Coronary artery (tissue), 2 donors: ENCODE data around the gene MYBPHL.
A peak's percentile ranks its signal among the peaks of the same experiment; 100 is the strongest.

Experiments used
- DNase-seq: peaks from one replicate; pipeline ENCODE4 v3.0.0-alpha.2; 2017; ENCODE audit warnings: low spot score
- H3K27ac ChIP-seq, 2 donors: fragments of 200-600 bp; sonication (generic); one replicate each; pipeline ENCODE4 v1.5.1; 2016 to 2019
- H3K4me3 ChIP-seq: fragments of 200-600 bp; sonication (generic); 2 replicates; pipeline ENCODE4 v1.5.1; 2016; ENCODE audit warnings: mild to moderate bottlenecking, moderate library complexity
- TF ChIP-seq, protein P1 (sequence below): fragments of 200-600 bp; sonication (generic); IDR thresholded peaks from one replicate; pipeline ENCODE4 v1.5.1; 2019; ENCODE audit warnings: antibody characterized with exemption

MYBPHL gene

GRCh38 chr1:109263597-109264378 is 43.0 kb downstream of the MYBPHL start:
- Histone ChIP-seq H3K27ac (no peak overlapping the region), H3K4me3 (no peak overlapping the region)
- DNase-seq = no peak
- TF ChIP-seq, protein P1, sequence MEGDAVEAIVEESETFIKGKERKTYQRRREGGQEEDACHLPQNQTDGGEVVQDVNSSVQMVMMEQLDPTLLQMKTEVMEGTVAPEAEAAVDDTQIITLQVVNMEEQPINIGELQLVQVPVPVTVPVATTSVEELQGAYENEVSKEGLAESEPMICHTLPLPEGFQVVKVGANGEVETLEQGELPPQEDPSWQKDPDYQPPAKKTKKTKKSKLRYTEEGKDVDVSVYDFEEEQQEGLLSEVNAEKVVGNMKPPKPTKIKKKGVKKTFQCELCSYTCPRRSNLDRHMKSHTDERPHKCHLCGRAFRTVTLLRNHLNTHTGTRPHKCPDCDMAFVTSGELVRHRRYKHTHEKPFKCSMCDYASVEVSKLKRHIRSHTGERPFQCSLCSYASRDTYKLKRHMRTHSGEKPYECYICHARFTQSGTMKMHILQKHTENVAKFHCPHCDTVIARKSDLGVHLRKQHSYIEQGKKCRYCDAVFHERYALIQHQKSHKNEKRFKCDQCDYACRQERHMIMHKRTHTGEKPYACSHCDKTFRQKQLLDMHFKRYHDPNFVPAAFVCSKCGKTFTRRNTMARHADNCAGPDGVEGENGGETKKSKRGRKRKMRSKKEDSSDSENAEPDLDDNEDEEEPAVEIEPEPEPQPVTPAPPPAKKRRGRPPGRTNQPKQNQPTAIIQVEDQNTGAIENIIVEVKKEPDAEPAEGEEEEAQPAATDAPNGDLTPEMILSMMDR = peak; percentile 80

DNA sequence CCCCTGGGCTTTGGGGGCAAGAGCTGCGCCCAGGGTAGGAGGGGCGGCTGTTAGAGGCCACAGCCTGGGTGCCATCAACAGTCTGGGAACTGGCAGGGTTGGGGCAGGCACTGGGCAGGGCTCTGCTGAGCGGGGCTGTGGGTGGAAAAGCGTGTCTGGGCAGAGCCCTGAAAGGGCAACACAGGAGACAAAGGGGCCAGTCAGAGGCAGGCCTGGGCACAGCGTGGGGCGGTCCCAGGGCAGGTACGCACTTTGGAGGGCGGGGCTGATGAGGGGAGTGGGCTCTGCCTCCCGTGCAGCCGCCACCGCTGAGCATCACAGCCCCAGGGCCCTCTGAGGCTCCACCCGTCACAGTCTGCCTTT is 43.6 kb downstream of the MYBPHL start:
- Histone ChIP-seq H3K4me3 (no peak overlapping the region), H3K27ac (no peak overlapping the region)
- TF ChIP-seq, protein P1 = no peak
- DNase-seq = no peak

- TF ChIP-seq, protein P1 = no peak
- Histone ChIP-seq H3K4me3 (no peak overlapping the region), H3K27ac (no peak overlapping the region)
- DNase-seq = no peak
These were observed 44.4 kb downstream of the MYBPHL start for GRCh38 chr1:109262231-109263055.

GRCh38 chr1:109261578-109261977 is 45.2 kb downstream of the MYBPHL start:
- H3K4me3 ChIP-seq = no peak overlapping the region
- TF ChIP-seq, protein P1 = no peak
- no peak for DNase-seq
- no peak overlapping the region for H3K27ac ChIP-seq

- no peak overlapping the region for H3K4me3 ChIP-seq
- no peak for DNase-seq
- TF ChIP-seq, protein P1 = no peak
- H3K27ac ChIP-seq = no peak overlapping the region
These were observed 45.8 kb downstream of the MYBPHL start for GRCh38 chr1:109261006-109261405.

- TF ChIP-seq, protein P1 = no peak
- Histone ChIP-seq H3K27ac (no peak overlapping the region), H3K4me3 (no peak overlapping the region)
- DNase-seq = no peak
These were observed 46.9 kb downstream of the MYBPHL start for GRCh38 chr1:109259674-109260557.
